Measurements from ENCODE around the gene SNX21.
A peak's percentile ranks its signal among the peaks of the same experiment; 100 is the strongest.

Gene SNX21

GRCh38 chr20:45890077-45890984 is 56.7 kb downstream of the SNX21 start:
- DNase-seq (peak; percentile 52), ATAC-seq (replicated peaks) (peak; percentile 51 to 54)

DNA sequence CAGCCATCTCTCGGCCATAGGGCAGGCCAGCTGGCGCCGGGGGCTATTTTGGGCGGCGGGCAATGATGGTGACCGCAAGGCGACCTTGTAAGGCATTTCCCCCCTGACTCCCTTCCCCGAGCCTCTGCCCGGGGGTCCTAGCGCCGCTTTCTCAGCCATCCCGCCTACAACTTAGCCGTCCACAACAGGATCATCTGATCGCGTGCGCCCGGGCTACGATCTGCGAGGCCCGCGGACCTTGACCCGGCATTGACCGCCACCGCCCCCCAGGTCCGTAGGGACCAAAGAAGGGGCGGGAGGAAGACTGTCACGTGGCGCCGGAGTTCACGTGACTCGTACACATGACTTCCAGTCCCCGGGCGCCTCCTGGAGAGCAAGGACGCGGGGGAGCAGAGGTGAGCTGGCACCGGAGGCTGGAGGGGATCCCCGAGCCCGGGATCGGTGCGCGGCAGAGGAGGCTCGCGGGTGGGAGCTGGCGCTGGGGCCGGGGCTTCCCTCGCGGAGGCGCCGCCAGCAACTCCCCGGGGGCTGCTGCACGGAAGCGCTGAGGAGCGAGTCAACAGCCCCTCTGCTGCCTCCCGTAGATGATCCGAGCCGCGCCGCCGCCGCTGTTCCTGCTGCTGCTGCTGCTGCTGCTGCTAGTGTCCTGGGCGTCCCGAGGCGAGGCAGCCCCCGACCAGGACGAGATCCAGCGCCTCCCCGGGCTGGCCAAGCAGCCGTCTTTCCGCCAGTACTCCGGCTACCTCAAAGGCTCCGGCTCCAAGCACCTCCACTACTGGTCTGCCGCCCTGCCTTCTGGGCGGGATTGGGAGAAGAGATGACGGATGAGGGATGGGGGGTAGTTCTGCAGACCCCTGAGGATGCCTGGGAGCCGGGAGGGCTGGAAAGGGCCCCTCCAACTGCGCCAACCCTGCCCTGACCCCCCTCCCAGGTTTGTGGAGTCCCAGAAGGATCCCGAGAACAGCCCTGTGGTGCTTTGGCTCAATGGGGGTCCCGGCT is 57.7 kb downstream of the SNX21 start, which contains the start of the genes CTSA and NEURL2:
Gene CTSA (plus strand): TSS at position 351 of the 999 bp plus-strand sequence. CDS start 234 bp downstream, at position 585.
Gene NEURL2 (minus strand): TSS at position 224 of the 999 bp plus-strand sequence. CDS start 217 bp downstream, at position 7.
- H3K36me3 Mint-ChIP-seq, result peaks cover 30 to 44% of the 10 kb centered on the region in 2 donors
- ATAC-seq (replicated peaks) (peak; percentile 85 to 89), DNase-seq (peak; percentile 89)
- peak within 1 kb of the TSS; percentile 92 to 94 for H3K4me3 Mint-ChIP-seq
- no peaks in the 10 kb centered on the region for H3K9me3 Mint-ChIP-seq
- H3K4me1 Mint-ChIP-seq, result peaks cover 23 to 41% of the 10 kb centered on the region in 2 donors
- H3K27me3 Mint-ChIP-seq, result no peaks in the 10 kb centered on the region
- peak within 1 kb of the TSS; percentile 97 for H3K27ac Mint-ChIP-seq

More at GRCh38 chr20:45890077-45890984, 56.7 kb downstream of the SNX21 start:
- H3K27ac Mint-ChIP-seq, result peak overlapping the region; percentile 97
- peaks cover 25 to 44% of the 10 kb centered on the region in 2 donors for H3K4me1 Mint-ChIP-seq
- no peaks in the 10 kb centered on the region for H3K27me3 Mint-ChIP-seq
- H3K4me3 Mint-ChIP-seq, result peak overlapping the region; percentile 92 to 94
- peaks cover 24 to 47% of the 10 kb centered on the region in 2 donors for H3K36me3 Mint-ChIP-seq
- no peaks in the 10 kb centered on the region for H3K9me3 Mint-ChIP-seq

GRCh38 chr20:45892049-45892825 is 58.6 kb downstream of the SNX21 start:
- peaks cover 33 to 42% of the 10 kb centered on the region in 2 donors for H3K36me3 Mint-ChIP-seq
- ATAC-seq (replicated peaks) (no peak), DNase-seq (no peak)
- H3K27me3 Mint-ChIP-seq, result no peaks in the 10 kb centered on the region
- H3K4me1 Mint-ChIP-seq, result peaks cover 18 to 33% of the 10 kb centered on the region in 2 donors
- H3K27ac Mint-ChIP-seq, result peak overlapping the region; percentile 97
- H3K4me3 Mint-ChIP-seq, result peak overlapping the region; percentile 92 to 94
- no peaks in the 10 kb centered on the region for H3K9me3 Mint-ChIP-seq
